Chondrocyte (in vitro differentiated cells): ENCODE results near the gene SECTM1. TPM values are rescaled to one million over a fixed set of nuclear protein-coding genes. Genes with fewer than 3 reads are reported as not detected.

Experiments
- DNase-seq: peaks from one replicate; pipeline ENCODE4 v3.0.0; 2021; ENCODE audit warnings: mixed read lengths, low spot score
- H3K27ac Mint-ChIP-seq: one replicate; pipeline ENCODE4 v1.8.0; 2021; ENCODE audit warnings: mild to moderate bottlenecking, moderate library complexity, mixed read lengths; ENCODE audit not compliant: unreplicated experiment
- H3K27me3 Mint-ChIP-seq: 2 replicates; pipeline ENCODE4 v1.8.0; 2021; ENCODE audit warnings: low read depth, mixed read lengths
- H3K36me3 Mint-ChIP-seq: 2 replicates; pipeline ENCODE4 v1.8.0; 2021; ENCODE audit warnings: low read depth, mixed read lengths
- H3K4me1 Mint-ChIP-seq: 2 replicates; pipeline ENCODE4 v1.8.0; 2021; ENCODE audit warnings: low read depth, mild to moderate bottlenecking, mixed read lengths
- H3K4me3 Mint-ChIP-seq: one replicate; pipeline ENCODE4 v1.8.0; 2021; ENCODE audit warnings: mild to moderate bottlenecking, moderate library complexity, mixed read lengths; ENCODE audit not compliant: unreplicated experiment
- H3K9me3 Mint-ChIP-seq: 2 replicates; pipeline ENCODE4 v1.8.0; 2021; ENCODE audit warnings: low read depth, mixed read lengths
- total RNA-seq: library from RNA; stranded (reverse); gene quantifications from 3 replicates; pipeline ENCODE4 v1.2.1, GENCODE V29; 2021
- TF ChIP-seq, protein P1 (sequence below): fragments of 200-600 bp; sonication (generic); IDR thresholded peaks from 2 replicates; pipeline ENCODE4 v1.5.0; 2021; ENCODE audit warnings: antibody characterized with exemption, mild to moderate bottlenecking, moderate library complexity

The SECTM1 gene
- total RNA-seq, 1 donor from 2014 or later = 2.1 TPM

DNA sequence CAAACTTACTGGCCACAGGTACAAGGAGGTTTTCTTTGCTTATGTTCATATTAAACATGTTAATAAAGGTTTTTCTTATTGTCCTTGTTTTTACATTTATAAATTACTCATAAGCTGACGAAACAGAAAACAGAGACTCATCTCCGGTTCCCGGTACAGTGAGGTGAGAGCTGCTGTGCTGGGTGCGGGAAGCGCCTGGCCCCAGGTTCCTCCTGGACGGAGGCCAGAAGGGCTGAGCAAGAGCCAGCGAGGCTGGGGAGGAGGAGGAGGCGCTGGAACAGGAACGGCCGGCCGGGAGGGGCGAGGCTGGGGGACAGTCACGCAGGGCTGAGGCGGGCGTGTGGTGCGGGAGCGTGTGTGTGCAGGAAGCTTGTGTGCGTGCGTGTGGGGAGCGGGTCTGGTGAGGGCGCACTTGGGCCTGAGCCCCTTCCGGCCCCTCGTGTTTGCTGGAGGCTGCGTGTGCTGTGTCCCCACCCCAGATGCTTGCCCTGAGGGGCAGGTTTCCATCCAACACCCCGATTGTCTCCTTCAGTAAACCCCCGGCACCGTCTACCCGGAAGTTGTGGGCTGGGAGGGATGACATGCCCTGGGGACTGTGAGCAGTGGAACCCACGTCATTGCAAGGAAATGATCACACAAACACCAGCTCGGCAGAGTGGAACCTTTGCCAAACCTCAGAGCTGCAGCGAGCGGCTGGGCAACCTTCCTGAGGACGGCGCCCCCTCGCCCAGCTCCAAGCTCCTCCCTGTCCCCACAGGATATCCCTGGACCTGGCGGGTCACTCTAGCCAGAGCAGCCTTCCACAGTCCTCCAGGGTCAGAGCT, 35.6 kb downstream of the SECTM1 start:
- no peaks in the 10 kb centered on the region for H3K36me3 Mint-ChIP-seq
- H3K27me3 Mint-ChIP-seq = no peaks in the 10 kb centered on the region
- TF ChIP-seq, protein P1, sequence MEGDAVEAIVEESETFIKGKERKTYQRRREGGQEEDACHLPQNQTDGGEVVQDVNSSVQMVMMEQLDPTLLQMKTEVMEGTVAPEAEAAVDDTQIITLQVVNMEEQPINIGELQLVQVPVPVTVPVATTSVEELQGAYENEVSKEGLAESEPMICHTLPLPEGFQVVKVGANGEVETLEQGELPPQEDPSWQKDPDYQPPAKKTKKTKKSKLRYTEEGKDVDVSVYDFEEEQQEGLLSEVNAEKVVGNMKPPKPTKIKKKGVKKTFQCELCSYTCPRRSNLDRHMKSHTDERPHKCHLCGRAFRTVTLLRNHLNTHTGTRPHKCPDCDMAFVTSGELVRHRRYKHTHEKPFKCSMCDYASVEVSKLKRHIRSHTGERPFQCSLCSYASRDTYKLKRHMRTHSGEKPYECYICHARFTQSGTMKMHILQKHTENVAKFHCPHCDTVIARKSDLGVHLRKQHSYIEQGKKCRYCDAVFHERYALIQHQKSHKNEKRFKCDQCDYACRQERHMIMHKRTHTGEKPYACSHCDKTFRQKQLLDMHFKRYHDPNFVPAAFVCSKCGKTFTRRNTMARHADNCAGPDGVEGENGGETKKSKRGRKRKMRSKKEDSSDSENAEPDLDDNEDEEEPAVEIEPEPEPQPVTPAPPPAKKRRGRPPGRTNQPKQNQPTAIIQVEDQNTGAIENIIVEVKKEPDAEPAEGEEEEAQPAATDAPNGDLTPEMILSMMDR = no peak
- DNase-seq = peak; percentile 90
- peak overlapping the region; percentile 73 for H3K4me3 Mint-ChIP-seq
- no peaks in the 10 kb centered on the region for H3K9me3 Mint-ChIP-seq
- H3K27ac Mint-ChIP-seq = peak overlapping the region; percentile 97
- H3K4me1 Mint-ChIP-seq = peaks cover 37% of the 10 kb centered on the region

DNA sequence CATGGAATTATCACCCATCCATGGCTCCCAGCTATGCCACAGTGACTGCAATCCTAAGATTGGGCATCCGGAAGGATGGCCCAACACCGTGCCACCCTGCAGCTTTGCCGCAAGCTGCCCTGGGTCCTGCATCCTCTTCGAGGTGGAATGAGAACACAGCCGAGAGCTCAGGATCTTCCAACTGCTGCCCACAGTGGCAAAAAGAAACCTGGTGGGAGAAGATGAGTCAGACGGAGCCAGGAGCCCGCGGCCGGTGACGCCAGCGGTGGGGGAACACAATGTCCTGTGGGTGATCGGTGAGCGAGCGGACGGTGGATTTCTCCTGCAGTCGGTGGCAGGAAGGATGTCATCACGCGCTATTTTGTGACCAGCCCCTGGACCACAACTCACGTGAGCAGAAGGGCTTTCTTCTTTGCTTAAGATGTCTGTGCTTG, 36.3 kb downstream of the SECTM1 start:
- TF ChIP-seq, protein P1 = no peak
- Mint-ChIP-seq H3K4me1 (peaks cover 37% of the 10 kb centered on the region), H3K36me3 (no peaks in the 10 kb centered on the region), H3K27ac (peak overlapping the region; percentile 97), H3K4me3 (peak overlapping the region; percentile 73), H3K9me3 (no peaks in the 10 kb centered on the region), H3K27me3 (no peaks in the 10 kb centered on the region)
- DNase-seq = no peak

DNA sequence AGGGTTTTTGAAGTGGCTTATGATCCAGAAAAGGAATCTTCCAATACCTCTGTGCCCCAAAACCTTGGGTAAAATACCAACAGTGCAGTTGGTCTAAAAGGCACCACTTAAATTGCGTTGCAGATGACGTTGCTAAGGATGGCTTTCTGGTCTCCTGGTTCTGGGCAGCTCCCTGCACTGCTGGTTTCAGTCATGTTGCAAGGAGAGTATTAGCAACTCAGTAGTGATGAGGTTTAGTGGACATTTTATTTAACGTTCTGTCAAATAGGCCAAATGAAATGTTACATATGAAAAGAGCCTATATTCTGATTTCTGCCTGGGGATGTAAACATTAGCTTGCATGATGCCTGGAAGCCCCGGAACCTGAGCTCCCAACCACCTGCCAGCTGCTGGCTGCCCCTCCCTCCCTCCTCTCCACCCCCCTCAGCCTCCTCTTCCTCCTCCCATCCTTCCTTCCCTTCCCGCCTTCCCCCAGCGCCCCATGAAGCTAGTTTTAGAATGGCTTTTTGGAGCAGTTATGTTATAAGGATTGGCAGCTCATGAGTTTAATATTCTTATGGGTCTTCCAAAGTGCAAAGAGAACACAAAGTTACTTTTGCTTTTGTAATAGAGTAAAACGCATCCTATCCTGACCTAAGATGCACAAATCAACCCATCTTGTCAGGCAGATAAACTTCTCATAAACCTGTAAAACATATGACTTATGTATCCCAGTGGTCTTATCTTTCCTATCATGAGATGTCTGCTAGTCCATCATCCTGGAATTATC, 36.9 kb downstream of the SECTM1 start:
- TF ChIP-seq, protein P1 = no peak
- H3K27ac Mint-ChIP-seq = peak overlapping the region; percentile 97
- H3K27me3 Mint-ChIP-seq = no peaks in the 10 kb centered on the region
- H3K9me3 Mint-ChIP-seq = no peaks in the 10 kb centered on the region
- no peaks in the 10 kb centered on the region for H3K36me3 Mint-ChIP-seq
- H3K4me3 Mint-ChIP-seq = peak overlapping the region; percentile 73
- peaks cover 37% of the 10 kb centered on the region for H3K4me1 Mint-ChIP-seq
- DNase-seq = no peak

DNA sequence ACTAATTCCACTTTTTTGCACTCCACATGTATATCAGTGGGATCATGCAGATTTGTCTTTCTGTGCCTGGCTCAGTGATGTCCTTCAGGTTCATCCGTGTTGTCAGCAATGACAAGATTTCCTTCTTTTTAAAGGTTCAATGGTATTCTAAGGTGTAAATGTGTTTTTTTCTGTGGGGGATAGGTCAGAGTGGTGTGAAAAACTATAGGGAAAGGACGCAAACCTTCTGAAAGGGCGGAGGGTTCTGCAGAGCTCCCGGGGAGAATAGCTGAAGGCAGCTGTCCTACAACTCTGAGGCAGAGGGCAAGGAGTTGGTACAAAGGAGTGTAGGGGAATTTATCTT, 38.1 kb downstream of the SECTM1 start:
- no peaks in the 10 kb centered on the region for H3K36me3 Mint-ChIP-seq
- no peak for DNase-seq
- H3K27me3 Mint-ChIP-seq = no peaks in the 10 kb centered on the region
- H3K9me3 Mint-ChIP-seq = no peaks in the 10 kb centered on the region
- TF ChIP-seq, protein P1 = no peak
- no peak overlapping the region for H3K4me3 Mint-ChIP-seq
- H3K27ac Mint-ChIP-seq = no peak overlapping the region
- peaks cover 32% of the 10 kb centered on the region for H3K4me1 Mint-ChIP-seq

DNA sequence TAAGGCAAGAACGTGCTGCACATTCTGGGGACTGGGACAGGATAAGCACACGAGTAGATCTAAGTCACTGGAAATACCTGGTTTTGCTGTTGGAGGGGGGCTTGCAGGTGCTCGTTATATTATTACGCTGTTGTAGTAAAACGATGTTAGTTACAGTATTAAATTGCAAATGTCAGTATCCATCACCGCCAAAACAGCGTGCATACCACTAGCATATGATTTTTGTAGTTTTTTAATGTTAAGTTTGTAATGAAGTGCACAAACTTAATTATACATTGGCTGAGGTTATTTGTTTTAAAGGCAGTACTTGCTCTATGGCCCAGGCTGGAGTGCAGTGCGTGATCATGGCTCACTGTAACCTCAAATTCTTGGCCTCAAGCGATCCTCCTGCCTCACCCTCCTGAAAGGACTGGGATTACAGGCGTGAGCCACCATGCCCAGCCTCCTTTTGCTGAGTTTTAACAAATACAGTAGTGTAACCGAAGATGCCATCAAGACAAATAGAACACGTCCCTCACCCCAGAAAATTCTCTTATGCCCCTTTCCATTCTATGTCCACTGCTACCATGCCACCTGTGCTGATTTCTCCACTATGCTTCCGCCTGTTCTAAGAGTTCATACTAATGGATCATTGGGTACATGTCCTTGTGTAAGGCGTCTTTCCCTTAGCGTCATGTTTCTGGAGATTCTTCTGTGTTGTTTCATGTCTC, 39.3 kb downstream of the SECTM1 start:
- Mint-ChIP-seq H3K9me3 (no peaks in the 10 kb centered on the region), H3K27me3 (no peaks in the 10 kb centered on the region), H3K4me3 (peak overlapping the region; percentile 62), H3K36me3 (no peaks in the 10 kb centered on the region), H3K27ac (no peak overlapping the region), H3K4me1 (peaks cover 32% of the 10 kb centered on the region)
- DNase-seq = no peak
- TF ChIP-seq, protein P1 = no peak
